Activated T-helper 9 cell treated with anti-CD3 and anti-CD28 coated beads, Interleukin-2, amount 50 U/mL, for 16 hours (primary cell): Measurements from ENCODE around the gene CABLES2.

Experiments used
- DNase-seq: peaks from one replicate; pipeline ENCODE4 v3.0.0-alpha.2; 2020; ENCODE audit warnings: low read depth

CABLES2 gene

DNA sequence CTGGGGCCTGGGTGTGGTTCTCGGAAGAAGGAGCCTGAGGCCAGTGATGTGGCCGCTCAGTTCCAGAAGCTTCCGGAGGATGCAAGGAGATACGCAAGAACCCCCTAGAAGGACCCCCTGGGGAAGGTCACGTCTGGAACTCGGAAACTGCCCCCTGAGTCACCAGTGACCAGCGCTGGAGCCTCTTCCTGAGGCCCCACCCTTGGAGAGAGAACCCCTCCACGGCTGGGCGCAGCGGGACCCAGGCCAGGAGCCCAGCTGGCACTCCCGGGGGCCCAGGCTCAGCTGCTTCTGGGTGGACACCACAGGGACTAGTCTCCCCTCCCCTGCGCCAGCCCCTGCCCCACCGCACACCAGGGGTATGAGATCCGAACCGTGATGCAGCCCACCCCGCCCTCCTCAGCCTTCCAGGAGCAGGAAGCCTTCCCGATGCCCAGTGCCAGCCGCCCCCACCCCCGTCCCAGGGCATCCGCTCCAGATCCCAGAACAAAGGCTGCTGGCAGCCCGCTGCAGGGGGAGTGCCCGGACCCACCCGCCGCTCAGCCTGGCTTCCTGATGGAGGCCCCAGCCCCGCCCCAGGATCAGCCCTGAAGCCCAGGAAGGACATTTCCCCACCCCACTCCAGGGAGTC is 47.5 kb downstream of the CABLES2 start:
- DNase-seq, result no peak

DNA sequence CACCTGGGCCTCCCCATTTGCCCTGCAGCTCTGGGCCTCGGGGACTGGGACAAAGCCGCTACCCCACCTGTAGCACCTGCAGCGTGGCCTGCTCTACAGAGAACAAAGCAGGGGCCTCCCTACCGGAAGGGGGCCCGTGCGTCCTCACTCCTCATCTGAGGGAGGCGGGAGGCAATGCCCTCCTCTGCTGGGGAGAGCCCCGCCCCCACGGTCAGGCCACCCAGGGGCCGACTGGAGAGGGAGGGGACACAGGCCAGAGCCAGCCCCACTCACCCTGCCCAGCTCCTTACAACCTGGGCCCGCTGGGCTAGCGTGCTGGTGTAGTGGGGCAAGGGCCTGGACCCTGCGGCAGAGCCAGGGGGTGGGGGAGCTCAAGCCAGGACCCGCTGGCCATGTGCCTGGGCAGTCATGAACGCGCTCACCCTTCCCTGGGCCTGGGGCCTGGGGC is 48.0 kb downstream of the CABLES2 start:
- no peak for DNase-seq

GRCh38 chr20:62358171-62359042 is 48.7 kb downstream of the CABLES2 start:
- DNase-seq, result no peak

GRCh38 chr20:62357681-62358080 is 49.4 kb downstream of the CABLES2 start:
- no peak for DNase-seq

- DNase-seq, result no peak
These were observed 49.9 kb downstream of the CABLES2 start for GRCh38 chr20:62357187-62357667.

DNA sequence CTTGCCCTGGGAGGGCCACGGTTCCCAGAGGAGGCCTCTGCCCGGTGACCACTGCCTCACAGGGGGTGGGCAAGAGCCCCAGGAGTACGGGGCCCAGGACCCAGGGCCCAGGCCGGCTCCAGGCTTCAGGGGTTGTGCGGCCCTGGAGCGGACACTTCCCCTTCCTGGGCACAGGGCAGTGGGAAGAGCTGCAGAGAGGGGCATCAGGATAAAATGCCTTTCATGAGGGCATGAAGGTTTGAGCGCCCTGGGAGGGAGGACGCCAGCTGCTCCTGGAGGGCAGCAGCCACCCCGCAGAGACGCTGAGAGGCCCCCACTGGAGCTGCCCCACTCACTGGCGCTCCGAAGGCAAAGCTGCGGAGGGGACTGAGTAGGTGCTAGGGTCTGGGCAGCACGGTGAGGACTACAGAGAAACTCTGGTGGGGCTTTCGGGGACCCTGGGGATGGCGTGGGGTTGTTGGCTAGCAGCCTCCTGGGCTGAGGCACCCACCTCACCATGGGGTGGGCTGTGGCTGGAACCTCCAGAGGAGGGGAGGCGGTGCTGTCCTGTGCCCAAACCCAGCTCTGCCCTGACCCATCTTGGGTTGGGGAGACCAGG is 50.4 kb downstream of the CABLES2 start:
- DNase-seq, result no peak

DNA sequence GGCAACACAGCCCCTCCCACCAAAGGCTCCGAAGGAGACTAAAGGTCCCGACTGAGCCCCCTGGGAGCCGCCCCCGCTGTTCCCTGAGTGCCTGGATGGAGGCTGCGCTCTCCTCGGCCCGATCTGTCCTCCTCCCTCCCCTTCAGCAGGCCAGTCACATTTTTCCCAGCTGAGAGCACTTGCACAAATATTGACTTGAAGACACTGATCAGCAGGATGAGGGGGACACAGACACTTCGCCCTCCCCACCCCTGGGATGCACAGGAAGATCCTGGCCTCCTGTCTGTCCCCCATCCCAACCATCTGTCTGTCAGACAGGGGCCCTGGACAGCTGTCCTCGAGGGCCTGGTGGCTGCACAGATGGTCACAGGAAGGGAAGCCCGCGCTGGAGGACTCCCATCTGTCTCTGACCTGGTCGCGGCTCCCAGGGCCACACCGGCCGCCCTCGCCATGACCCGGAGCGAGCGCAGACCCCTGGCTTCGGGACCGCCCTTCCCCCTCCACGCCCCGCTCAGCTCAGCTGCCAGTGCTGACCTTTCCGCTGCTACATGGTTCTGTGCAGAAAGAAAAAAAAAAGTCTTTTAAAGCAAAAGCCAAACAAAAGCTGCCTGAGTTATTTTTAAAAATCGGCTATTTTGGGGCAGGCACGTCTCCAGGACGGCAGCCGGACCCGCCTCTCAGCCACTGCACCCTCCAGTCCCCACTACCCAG is 51.1 kb downstream of the CABLES2 start:
- no peak for DNase-seq

- no peak for DNase-seq
These were observed 51.6 kb downstream of the CABLES2 start for GRCh38 chr20:62355516-62355877.

- DNase-seq, result no peak
These were observed 52.2 kb downstream of the CABLES2 start for GRCh38 chr20:62354811-62355341.

- no peak for DNase-seq
These were observed 52.9 kb downstream of the CABLES2 start for GRCh38 chr20:62354031-62354808.

DNA sequence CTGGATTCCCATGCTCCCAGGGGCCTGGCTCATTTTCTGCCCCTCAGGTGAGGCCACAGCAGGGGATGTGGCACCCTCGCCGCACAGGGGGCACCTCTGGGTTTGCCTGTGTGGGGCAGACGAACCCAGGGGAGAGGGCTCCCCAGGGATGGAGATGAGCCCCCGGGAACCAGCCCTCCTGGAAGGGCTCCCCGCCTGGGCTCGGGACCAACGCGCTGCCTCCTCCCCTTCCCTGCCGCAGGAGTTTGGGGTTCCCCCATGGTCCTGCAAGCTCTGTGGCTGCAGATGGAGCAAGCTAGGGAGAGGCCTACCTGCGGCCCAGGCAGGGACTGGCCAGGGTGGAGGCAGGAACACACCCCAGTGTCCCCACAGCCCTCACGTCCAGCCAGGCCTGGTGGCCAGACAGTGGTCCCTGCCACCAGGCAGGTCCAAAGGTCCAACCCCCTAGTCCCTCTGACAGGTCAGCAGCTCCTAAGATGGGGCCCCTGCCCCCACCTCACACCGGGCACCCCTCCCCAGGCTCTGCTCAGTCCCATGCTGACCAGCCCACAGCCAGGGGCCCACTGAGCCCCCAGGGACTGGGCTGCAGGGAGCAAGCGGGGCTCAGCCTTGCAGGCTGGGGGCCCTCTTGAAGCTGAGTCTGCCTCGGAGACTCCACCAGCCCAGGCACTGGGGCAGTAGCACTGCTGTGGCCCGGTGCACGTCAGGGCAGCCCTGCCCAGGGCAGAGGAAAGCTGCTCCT is 53.6 kb downstream of the CABLES2 start:
- DNase-seq, result no peak

DNA sequence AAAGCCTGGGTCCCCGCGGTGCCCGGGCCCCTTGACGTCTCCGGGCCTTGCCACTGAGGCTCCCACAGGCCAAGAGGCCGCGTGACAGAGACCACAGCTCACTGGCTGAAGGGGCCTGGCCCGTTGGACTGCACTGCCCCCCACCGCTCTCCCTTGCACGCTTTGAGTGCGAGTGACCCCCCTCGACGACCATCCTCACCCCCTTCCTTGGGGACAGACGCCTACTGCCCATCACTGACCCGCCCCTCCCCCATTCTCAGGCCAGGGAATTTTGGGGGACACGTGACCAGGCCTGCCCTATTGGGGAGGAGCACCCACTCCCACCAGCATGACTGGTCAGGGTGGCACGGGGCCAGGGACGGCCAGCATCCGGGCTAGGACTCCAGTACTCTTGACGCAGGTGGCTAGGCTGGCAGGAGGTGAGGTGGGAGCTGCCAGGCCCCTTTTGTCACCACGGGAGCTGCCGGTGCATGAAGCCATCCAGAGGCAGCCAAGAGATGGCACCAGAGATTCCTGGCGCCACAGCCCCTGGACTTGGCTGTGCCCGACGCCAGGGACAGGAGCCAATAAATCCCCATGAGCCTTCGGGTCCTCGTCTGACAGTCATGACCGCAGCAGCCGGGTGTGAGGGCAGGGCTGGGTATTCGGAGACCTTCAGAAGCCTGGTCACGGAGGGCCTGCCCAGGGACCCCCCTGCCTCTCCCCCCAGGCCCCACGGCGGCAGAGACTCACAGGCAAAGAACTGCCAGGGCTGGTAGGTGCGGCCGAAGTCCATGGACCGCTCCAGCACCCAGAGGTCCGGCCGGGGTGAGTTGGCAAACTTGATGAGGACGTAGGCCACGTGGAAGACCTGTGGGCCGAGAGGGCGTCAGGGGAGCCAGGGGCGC is 54.4 kb downstream of the CABLES2 start:
- DNase-seq, result no peak

- no peak for DNase-seq
These were observed 55.4 kb downstream of the CABLES2 start for GRCh38 chr20:62351469-62352401.

- no peak for DNase-seq
These were observed 56.3 kb downstream of the CABLES2 start for GRCh38 chr20:62350629-62351422.

- DNase-seq, result no peak
These were observed 56.9 kb downstream of the CABLES2 start for GRCh38 chr20:62350098-62350628.

DNA sequence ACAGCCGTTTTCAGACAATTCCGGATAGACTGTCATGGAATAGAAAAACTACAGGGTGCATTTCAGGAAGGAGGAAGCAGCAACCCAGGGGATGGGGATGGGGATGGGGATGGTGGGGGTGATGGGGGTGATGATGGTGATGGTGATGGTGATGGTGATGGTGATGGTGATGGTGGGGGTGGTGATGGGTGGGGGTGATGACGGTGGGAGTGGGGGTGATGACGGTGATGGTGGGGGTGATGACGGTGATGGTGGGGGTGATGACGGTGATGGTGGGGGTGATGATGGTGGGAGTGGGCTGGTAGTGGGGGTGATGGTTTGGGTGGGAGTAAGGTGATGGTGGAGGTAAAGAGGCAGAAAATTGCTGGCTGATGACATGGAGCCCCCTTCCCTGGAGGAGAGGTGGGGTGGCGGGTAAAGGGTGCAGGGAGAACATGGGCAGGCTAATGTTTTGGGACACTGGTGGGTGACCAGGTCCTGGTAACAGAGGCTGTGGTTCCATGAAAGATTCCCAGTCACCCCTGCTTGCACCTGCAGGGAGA is 57.5 kb downstream of the CABLES2 start:
- no peak for DNase-seq

- DNase-seq, result no peak
These were observed 58.5 kb downstream of the CABLES2 start for GRCh38 chr20:62348604-62349003.
